Measurements from ENCODE around the gene ROPN1. TPM values are rescaled to one million over a fixed set of nuclear protein-coding genes. Genes with fewer than 3 reads are reported as not detected.

Gene ROPN1
- total and polyA plus RNA-seq, 10 of the 15 experiments (the other 5 are each of a cell fraction or from before 2014, with no cell fraction given), result not detected

GRCh38 chr3:123936400-123936799 lies 55.5 kb downstream of the ROPN1 start (continued):
- TF ChIP-seq POLR2A (IDR thresholded peaks at IDR 0.05; ENCODE audit: low read depth, low read length), result no peak
- no peak for TF ChIP-seq POU2F2 (IDR thresholded peaks at IDR 0.05; ENCODE audit: borderline replicate concordance, low read depth, low read length)
- no peak for TF ChIP-seq NFYA (IDR thresholded peaks at IDR 0.05; ENCODE audit: borderline replicate concordance, low read depth, low read length)
- no peak for TF ChIP-seq FOXM1 (IDR thresholded peaks at IDR 0.05; ENCODE audit: low read depth, low read length)
- no peak for TF ChIP-seq SMARCA5 (IDR thresholded peaks at IDR 0.05)

GRCh38 chr3:123935830-123936229 lies 56.1 kb downstream of the ROPN1 start:
- in situ Hi-C loops (cut with MboI) (no loop called here), intact Hi-C loops (cut with micrococcal nuclease; ENCODE audit: unreplicated experiment) (no loop called here)
- no peaks in the 10 kb centered on the region for H3K79me2 ChIP-seq (ENCODE audit: control insufficient read depth, insufficient read depth, low read length)
- TF ChIP-seq TAF1 (IDR thresholded peaks at IDR 0.05; ENCODE audit: borderline replicate concordance, low read depth, low read length), result no peak
- ChIA-PET RAD21 (ENCODE audit: unreplicated experiment) (no interaction called here), SMC1A (ENCODE audit: uncharacterized antibody, unreplicated experiment) (interaction anchor here (1.1 kb wide), 1 partner anchor 11 kb away, joined by 4 read pairs; no protein-coding TSS in a partner anchor), CTCF (no interaction called here), POLR2A (no interaction called here)
- no peak overlapping the region for H3K4me2 ChIP-seq (ENCODE audit: control insufficient read depth, insufficient read depth)
- H3K4me3 ChIP-seq, result no peak overlapping the region
- DNase-seq (ENCODE audit: low read depth, low spot score), result no peak
- no peak overlapping the region for H3K27ac ChIP-seq (ENCODE audit: control insufficient read depth, insufficient read depth)
- H4K20me1 ChIP-seq (ENCODE audit: control insufficient read depth, insufficient read depth), result no peaks in the 10 kb centered on the region
- H3K9ac ChIP-seq (ENCODE audit: control insufficient read depth, insufficient read depth, low read length), result no peak overlapping the region
- H3K36me3 ChIP-seq (ENCODE audit: control insufficient read depth in 2 of 2, insufficient read depth in 2 of 2, low read length in 1 of 2), result no peaks in the 10 kb centered on the region; a peak in 1 of 4 replicates
- no peak overlapping the region for H2AFZ ChIP-seq (ENCODE audit: control insufficient read depth, low read depth, low read length)
- FAIRE-seq, result no peak
- no peaks in the 10 kb centered on the region for H3K27me3 ChIP-seq (replicated peaks in 1 of 2; ENCODE audit: control insufficient read depth in 2 of 2, insufficient read depth in 2 of 2, low read length in 1 of 2)
- H3K4me1 ChIP-seq (ENCODE audit: control insufficient read depth, insufficient read depth, low read length), result no peaks in the 10 kb centered on the region
- no peaks in the 10 kb centered on the region for H3K9me3 ChIP-seq (replicated peaks; ENCODE audit: control insufficient read depth, insufficient read depth, low read length)
- ATAC-seq, result no peak
- no TSS peak for BruUV-seq (replicated peaks)

- in situ Hi-C loops (cut with MboI), result no loop called here
- intact Hi-C loops (cut with micrococcal nuclease; ENCODE audit: unreplicated experiment), result no loop called here
- Histone ChIP-seq H3K9me3 (replicated peaks; ENCODE audit: control insufficient read depth, insufficient read depth, low read length) (no peaks in the 10 kb centered on the region), H3K27ac (ENCODE audit: control insufficient read depth, insufficient read depth) (no peak overlapping the region), H3K79me2 (ENCODE audit: control insufficient read depth, insufficient read depth, low read length) (no peaks in the 10 kb centered on the region), H4K20me1 (ENCODE audit: control insufficient read depth, insufficient read depth) (no peaks in the 10 kb centered on the region), H3K4me2 (ENCODE audit: control insufficient read depth, insufficient read depth) (no peak overlapping the region), H3K4me3 (no peak overlapping the region), H2AFZ (ENCODE audit: control insufficient read depth, low read depth, low read length) (no peak overlapping the region), H3K4me1 (ENCODE audit: control insufficient read depth, insufficient read depth, low read length) (no peaks in the 10 kb centered on the region), H3K36me3 (ENCODE audit: control insufficient read depth in 2 of 2, insufficient read depth in 2 of 2, low read length in 1 of 2) (no peaks in the 10 kb centered on the region; a peak in 1 of 4 replicates), H3K27me3 (replicated peaks in 1 of 2; ENCODE audit: control insufficient read depth in 2 of 2, insufficient read depth in 2 of 2, low read length in 1 of 2) (no peaks in the 10 kb centered on the region), H3K9ac (ENCODE audit: control insufficient read depth, insufficient read depth, low read length) (no peak overlapping the region)
- ATAC-seq (no peak), DNase-seq (ENCODE audit: low read depth, low spot score) (no peak), FAIRE-seq (no peak)
- CTCF ChIA-PET, result no interaction called here
- BruUV-seq (replicated peaks), result no TSS peak
- POLR2A ChIA-PET, result no interaction called here
- 94% methylated on average over 2 of the region's 2 CpGs for WGBS (ENCODE audit: insufficient coverage, insufficient replicate concordance, low lambda C conversion rate, missing lambda C conversion rate)
- SMC1A ChIA-PET (ENCODE audit: uncharacterized antibody, unreplicated experiment), result no interaction called here
- RAD21 ChIA-PET (ENCODE audit: unreplicated experiment), result no interaction called here
- TF ChIP-seq ZSCAN29 (IDR thresholded peaks at IDR 0.05), result no peak
- no peak for TF ChIP-seq SUPT20H (IDR thresholded peaks at IDR 0.05; ENCODE audit: borderline replicate concordance, control insufficient read depth, low read depth, low read length)
- TF ChIP-seq CUX1 (IDR thresholded peaks at IDR 0.05; ENCODE audit: insufficient replicate concordance, low read depth, low read length), result no peak
- TF ChIP-seq SPI1 (IDR thresholded peaks at IDR 0.05; ENCODE audit: borderline replicate concordance, insufficient read depth, low read depth, low read length), result no peak
- TF ChIP-seq ASH2L (IDR thresholded peaks at IDR 0.05; ENCODE audit: borderline replicate concordance, low read depth), result no peak
Measured at GRCh38 chr3:123934250-123934649, 57.7 kb downstream of the ROPN1 start.
